GM10266 (cell line): ENCODE measurements around the gene CDK6.

Experiments
- DNase-seq: peaks from one replicate; pipeline ENCODE4 v3.0.0; 2012; ENCODE audit errors: extremely low spot score
- TF ChIP-seq, protein P1 (sequence below): IDR thresholded peaks from 2 replicates; pipeline ENCODE4 v1.5.1; 2012; ENCODE audit warnings: mild to moderate bottlenecking, low read depth; ENCODE audit not compliant: control insufficient read depth, insufficient read depth; ENCODE audit errors: missing control alignments

Gene CDK6

DNA sequence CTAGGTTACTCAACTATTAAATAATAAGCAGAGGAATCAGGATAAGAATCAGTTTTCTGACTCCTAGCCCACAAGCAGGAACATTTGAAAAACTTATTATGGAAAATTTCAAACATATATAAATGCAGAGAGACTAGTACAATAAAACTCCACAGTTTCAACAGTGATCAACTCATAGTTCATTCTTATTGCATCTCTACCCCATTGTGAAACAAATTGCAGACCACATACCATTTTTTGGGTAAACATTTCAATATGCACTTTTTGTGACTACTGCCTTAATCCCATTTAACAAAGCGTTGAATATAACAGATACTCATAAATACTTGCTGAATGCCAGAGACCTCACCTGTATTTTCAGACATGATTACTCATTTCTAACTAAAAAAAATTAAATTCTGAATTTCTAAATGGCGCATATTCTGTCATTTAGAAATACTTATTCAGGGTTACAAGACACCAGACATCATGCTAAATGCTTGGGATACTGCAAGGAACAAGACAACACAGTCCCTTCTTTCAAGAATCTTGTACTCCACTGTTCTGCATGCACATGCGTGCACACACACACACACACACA is 11.4 kb downstream of the CDK6 start:
- TF ChIP-seq, protein P1, sequence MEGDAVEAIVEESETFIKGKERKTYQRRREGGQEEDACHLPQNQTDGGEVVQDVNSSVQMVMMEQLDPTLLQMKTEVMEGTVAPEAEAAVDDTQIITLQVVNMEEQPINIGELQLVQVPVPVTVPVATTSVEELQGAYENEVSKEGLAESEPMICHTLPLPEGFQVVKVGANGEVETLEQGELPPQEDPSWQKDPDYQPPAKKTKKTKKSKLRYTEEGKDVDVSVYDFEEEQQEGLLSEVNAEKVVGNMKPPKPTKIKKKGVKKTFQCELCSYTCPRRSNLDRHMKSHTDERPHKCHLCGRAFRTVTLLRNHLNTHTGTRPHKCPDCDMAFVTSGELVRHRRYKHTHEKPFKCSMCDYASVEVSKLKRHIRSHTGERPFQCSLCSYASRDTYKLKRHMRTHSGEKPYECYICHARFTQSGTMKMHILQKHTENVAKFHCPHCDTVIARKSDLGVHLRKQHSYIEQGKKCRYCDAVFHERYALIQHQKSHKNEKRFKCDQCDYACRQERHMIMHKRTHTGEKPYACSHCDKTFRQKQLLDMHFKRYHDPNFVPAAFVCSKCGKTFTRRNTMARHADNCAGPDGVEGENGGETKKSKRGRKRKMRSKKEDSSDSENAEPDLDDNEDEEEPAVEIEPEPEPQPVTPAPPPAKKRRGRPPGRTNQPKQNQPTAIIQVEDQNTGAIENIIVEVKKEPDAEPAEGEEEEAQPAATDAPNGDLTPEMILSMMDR, result no peak
- no peak for DNase-seq

DNA sequence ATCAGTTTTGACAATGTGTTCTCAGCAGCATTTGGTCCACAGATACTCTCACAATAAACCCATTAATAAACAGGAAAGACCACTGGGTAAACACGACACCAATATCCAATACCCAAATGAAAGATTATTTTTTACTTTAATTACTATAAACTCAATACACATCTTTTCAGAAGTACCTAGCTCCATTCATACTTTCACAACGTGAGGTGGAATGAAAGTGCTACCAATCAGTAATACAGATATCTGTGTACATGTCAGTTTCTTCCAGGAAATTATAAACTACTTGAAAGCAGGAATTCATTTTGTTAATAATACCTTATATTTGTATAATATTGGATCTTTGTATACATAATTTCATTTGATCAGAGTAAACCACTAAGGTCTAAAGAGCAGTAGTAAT is 11.9 kb downstream of the CDK6 start:
- no peak for DNase-seq
- TF ChIP-seq, protein P1, result no peak

DNA sequence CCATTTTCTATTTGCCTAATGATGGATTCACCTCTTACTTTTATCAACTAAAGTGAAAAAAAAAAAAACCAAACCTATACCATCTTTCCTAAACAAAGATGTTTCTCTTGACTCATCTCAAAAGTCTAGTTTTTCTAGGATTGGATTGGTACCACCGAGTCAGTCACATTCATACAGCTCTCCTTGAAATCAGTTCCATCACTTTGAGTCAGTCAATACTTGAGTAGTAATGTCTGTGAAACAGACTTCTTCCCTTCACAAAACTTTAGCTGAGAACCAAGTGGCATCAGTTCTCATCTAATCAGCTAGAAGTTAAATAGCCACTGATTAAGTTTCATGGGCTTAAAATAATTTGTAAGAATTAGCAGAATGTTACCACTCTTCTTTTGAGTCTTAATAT is 13.3 kb downstream of the CDK6 start:
- TF ChIP-seq, protein P1, result no peak
- no peak for DNase-seq

DNA sequence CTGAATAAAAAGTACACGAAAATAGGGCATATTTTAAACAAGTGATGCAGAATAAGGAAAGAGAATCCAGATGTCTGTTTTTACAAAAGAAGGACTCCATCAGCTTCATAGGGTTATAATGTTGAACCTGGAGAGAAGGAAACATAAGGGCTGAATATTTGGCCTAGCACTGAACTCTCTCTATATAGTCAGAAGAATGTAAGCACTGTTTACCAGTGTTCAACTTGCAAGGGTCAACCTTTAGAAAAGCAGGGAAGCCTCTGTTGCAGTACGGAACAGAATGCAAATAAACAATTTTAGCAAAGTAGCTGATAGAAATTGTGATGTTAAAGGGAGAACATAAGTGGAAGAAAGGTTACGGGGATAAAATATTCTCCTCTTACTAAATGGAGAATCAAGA is 16.2 kb downstream of the CDK6 start:
- no peak for DNase-seq
- TF ChIP-seq, protein P1, result no peak

DNA sequence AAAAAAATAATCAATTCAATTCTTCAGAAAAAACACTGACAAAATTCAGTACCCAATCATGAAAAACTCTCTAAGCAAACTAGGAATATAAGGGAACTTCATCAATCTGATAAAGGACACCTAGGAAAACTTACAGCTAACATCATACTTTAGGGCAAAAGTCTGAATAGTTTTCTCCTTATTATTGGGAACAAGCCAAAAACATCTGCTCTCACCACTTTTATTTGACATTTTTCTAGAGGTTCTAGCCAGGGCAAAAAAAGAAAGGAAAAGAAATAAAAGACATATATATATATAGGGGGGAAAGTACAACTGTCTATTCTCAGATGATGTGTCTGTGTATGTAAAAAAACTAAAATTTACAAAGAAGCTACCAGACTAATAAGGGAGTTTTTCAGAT is 19.0 kb downstream of the CDK6 start:
- no peak for DNase-seq
- TF ChIP-seq, protein P1, result no peak

DNA sequence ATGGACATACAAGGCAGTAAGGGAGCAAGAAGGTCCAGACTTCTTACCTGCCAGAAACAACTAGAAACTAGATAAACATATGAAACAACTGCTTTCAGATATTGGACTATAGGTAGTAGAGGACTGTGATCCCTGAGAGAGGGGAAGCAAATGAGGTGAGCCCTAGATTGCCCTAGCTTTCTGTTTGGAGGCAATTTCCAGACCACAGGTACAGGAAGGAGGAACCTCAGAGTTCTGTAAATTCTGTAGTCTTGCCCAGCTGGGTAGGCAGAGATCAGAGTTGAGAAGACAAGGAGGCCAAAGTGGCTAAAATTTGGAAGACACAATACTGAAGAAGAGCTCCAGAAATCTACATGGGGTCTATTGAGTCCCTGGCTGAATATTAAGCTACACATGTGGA is 21.0 kb downstream of the CDK6 start:
- TF ChIP-seq, protein P1, result no peak
- no peak for DNase-seq

DNA sequence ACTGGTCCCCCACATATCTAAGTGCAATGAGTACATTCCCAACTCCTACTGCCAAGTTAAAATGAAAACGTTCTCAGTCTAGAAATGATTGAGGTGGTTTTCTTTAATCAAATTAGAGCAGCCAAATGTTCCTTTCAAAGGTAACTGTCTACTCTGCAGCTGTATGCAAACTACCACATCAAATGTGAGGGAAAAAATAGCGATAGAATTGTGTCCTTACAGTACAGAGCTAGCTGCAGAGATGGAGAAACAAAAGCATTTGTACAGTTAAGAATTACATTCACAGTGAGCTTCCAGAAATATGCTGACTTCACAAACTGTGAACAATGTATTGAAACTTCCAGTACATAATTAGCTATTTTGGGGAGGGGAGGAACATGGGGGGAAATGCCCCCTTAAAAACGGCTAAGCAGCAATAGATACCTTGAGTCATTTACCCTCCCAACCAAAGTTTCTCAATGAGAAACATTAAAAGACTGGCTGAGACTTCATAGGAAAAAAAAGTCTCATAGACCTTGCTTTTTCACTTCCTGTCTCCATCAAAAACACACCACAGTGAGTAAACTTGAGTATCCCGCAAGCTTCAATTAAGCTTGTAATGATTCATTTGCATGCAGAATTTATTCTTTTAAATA is 22.9 kb downstream of the CDK6 start:
- DNase-seq, result peak; percentile 40
- TF ChIP-seq, protein P1, result no peak
